Activated CD8-positive, alpha-beta memory T cell treated with anti-CD3 and anti-CD28 coated beads, Interleukin-2, amount 50 U/mL, for 1 hour (primary cell): ENCODE measurements around the gene ADAM33.

Experiments used
- DNase-seq: peaks from one replicate; pipeline ENCODE4 v3.0.0-alpha.2; 2020; ENCODE audit errors: extremely low read depth

Gene ADAM33

GRCh38 chr20:3689978-3690377, 8.2 kb upstream of the ADAM33 start:
- no peak for DNase-seq

GRCh38 chr20:3687655-3688054, 5.8 kb upstream of the ADAM33 start:
- DNase-seq = no peak

GRCh38 chr20:3686867-3687321, 5.1 kb upstream of the ADAM33 start:
- no peak for DNase-seq

- DNase-seq = no peak
Observed at GRCh38 chr20:3686421-3686820, 4.6 kb upstream of the ADAM33 start.

GRCh38 chr20:3685341-3685740, 3.5 kb upstream of the ADAM33 start:
- DNase-seq = no peak

GRCh38 chr20:3681352-3681930, 369 bp downstream of the ADAM33 start:
- DNase-seq = no peak

- no peak for DNase-seq
Observed at GRCh38 chr20:3680701-3681351, 984 bp downstream of the ADAM33 start.

- DNase-seq = no peak
Observed at GRCh38 chr20:3679749-3680700, 1.8 kb downstream of the ADAM33 start.

- no peak for DNase-seq
Observed at GRCh38 chr20:3678856-3679720, 2.7 kb downstream of the ADAM33 start.

GRCh38 chr20:3678198-3678597, 3.6 kb downstream of the ADAM33 start:
- DNase-seq = no peak

- DNase-seq = no peak
Observed at GRCh38 chr20:3677733-3678132, 4.1 kb downstream of the ADAM33 start.

GRCh38 chr20:3674995-3675900, 6.6 kb downstream of the ADAM33 start:
- DNase-seq = no peak

- DNase-seq = no peak
Observed at GRCh38 chr20:3674447-3674846, 7.4 kb downstream of the ADAM33 start.

GRCh38 chr20:3673221-3674070, 8.4 kb downstream of the ADAM33 start:
- no peak for DNase-seq

- no peak for DNase-seq
Observed at GRCh38 chr20:3672547-3673171, 9.2 kb downstream of the ADAM33 start.

GRCh38 chr20:3671986-3672546, 9.7 kb downstream of the ADAM33 start:
- DNase-seq = no peak

- no peak for DNase-seq
Observed at GRCh38 chr20:3670945-3671344, 10.9 kb downstream of the ADAM33 start.

- DNase-seq = no peak
Observed at GRCh38 chr20:3670511-3670910, 11.3 kb downstream of the ADAM33 start.
